Peyer's patch (tissue), 4 donors: ENCODE measurements around the gene ATP8B4.
"Not testable (repeated sequence)": the region's sequence is repeated elsewhere in the genome, so short reads cannot be mapped to it uniquely, and the experiment has no call there.

ENCODE experiments used
- POLR2A ChIP-seq, 2 donors: fragments of 450-650 bp; IDR thresholded peaks; one replicate each; pipeline ENCODE4 v1.5.1; 2017; ENCODE audit warnings: antibody characterized with exemption in 2 of 2, mild to moderate bottlenecking in 2 of 2, moderate library complexity in 2 of 2
- TF ChIP-seq, protein P1 (sequence below), 6 experiments: fragments of 450-650 bp in 4 of 6; fragments of 200-600 bp in 2 of 6; sonication (generic) in 1 of 6; IDR thresholded peaks; one replicate each; pipeline ENCODE4 v1.5.1; 2017 to 2019; ENCODE audit warnings: antibody characterized with exemption in 6 of 6, mild to moderate bottlenecking in 3 of 6, moderate library complexity in 1 of 6

DNA sequence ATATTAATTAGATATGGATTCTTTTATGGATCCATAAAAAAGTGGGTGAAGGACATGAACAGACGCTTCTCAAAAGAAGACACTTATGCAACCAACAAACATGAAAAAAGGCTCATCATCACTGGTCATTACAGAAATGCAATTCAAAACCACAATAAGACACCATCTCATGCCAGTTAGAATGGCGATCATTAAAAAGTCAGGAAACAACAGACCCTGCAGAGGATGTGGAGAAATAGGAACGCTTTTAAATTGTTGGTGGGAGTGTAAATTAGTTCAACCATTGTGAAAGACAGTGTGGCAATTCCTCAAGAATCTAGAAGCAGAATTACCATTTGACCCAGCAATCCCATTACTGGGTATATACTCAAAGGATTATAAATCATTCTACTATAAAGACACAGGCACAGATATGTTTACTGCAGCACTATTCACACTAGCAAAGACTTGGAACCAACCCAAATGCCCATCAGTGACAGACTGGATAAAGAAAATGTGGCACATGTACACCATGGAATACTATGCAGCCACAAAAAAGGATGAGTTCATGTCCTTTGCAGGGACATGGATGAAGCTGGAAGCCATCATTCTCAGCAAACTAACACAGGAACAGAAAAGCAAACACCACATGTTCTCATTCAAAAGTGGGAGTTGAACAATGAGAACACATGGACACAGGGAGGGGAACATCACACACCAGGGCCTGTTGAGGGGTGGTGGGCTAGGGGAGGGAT is 13.4 kb upstream of the ATP8B4 start:
- TF ChIP-seq, protein P1, sequence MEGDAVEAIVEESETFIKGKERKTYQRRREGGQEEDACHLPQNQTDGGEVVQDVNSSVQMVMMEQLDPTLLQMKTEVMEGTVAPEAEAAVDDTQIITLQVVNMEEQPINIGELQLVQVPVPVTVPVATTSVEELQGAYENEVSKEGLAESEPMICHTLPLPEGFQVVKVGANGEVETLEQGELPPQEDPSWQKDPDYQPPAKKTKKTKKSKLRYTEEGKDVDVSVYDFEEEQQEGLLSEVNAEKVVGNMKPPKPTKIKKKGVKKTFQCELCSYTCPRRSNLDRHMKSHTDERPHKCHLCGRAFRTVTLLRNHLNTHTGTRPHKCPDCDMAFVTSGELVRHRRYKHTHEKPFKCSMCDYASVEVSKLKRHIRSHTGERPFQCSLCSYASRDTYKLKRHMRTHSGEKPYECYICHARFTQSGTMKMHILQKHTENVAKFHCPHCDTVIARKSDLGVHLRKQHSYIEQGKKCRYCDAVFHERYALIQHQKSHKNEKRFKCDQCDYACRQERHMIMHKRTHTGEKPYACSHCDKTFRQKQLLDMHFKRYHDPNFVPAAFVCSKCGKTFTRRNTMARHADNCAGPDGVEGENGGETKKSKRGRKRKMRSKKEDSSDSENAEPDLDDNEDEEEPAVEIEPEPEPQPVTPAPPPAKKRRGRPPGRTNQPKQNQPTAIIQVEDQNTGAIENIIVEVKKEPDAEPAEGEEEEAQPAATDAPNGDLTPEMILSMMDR (IDR thresholded peaks at IDR 0.05): not testable (repeated sequence)
- not testable (repeated sequence) for TF ChIP-seq POLR2A (IDR thresholded peaks at IDR 0.05)
